KMS-11 (cell line): Measurements from ENCODE around the gene ZBTB7C.

Experiments used
- H2AFZ ChIP-seq: fragments of 200-600 bp; sonication (generic); 2 replicates; pipeline ENCODE4 v1.6.1; 2016; ENCODE audit warnings: antibody characterized with exemption, mixed run types, low read depth
- H3K27ac ChIP-seq: fragments of 200-600 bp; sonication (generic); 2 replicates; pipeline ENCODE4 v1.6.1; 2016; ENCODE audit warnings: mild to moderate bottlenecking, mixed run types
- H3K27me3 ChIP-seq: fragments of 200-600 bp; sonication (generic); 2 replicates; pipeline ENCODE4 v1.6.1; 2017; ENCODE audit warnings: mild to moderate bottlenecking, low read depth, mixed run types, moderate library complexity; ENCODE audit not compliant: insufficient read depth
- H3K36me3 ChIP-seq: fragments of 200-600 bp; sonication (generic); 2 replicates; pipeline ENCODE4 v1.6.1; 2017; ENCODE audit warnings: mild to moderate bottlenecking, mixed run types; ENCODE audit not compliant: insufficient read depth
- H3K4me1 ChIP-seq: fragments of 200-600 bp; sonication (generic); 2 replicates; pipeline ENCODE4 v1.6.1; 2016; ENCODE audit warnings: mild to moderate bottlenecking, low read depth, mixed run types; ENCODE audit not compliant: poor library complexity, severe bottlenecking
- H3K4me2 ChIP-seq: fragments of 200-600 bp; sonication (generic); 2 replicates; pipeline ENCODE4 v1.7.0; 2016; ENCODE audit warnings: mild to moderate bottlenecking, mixed run types
- H3K4me3 ChIP-seq: fragments of 200-600 bp; sonication (generic); IDR thresholded peaks from 2 replicates; pipeline ENCODE4 v1.6.1; 2017; ENCODE audit warnings: low read depth, low read length, mixed read lengths; ENCODE audit not compliant: insufficient read depth
- H3K79me2 ChIP-seq: fragments of 200-600 bp; sonication (generic); 2 replicates; pipeline ENCODE4 v1.6.1; 2016; ENCODE audit warnings: low read depth, mixed run types; ENCODE audit not compliant: insufficient read depth
- H3K9ac ChIP-seq: fragments of 200-600 bp; sonication (generic); 2 replicates; pipeline ENCODE4 v1.6.1; 2016; ENCODE audit warnings: mild to moderate bottlenecking, mixed run types
- H4K20me1 ChIP-seq: fragments of 200-600 bp; sonication (generic); 2 replicates; pipeline ENCODE4 v1.6.1; 2016; ENCODE audit warnings: mild to moderate bottlenecking, mixed run types; ENCODE audit not compliant: insufficient read depth
- CTCF ChIP-seq: fragments of 200-600 bp; sonication (generic); conservative IDR thresholded peaks from 2 replicates; pipeline ENCODE4 v1.6.1; 2017; ENCODE audit warnings: low read depth, mild to moderate bottlenecking, antibody characterized with exemption, low read length, moderate library complexity, mixed read lengths

ZBTB7C gene

GRCh38 chr18:48312066-48312465, 97.1 kb downstream of the ZBTB7C start:
- Histone ChIP-seq H3K4me2 (no peak overlapping the region), H4K20me1 (no peaks in the 10 kb centered on the region), H3K79me2 (no peaks in the 10 kb centered on the region), H3K9ac (no peak overlapping the region), H3K4me3 (no peak overlapping the region), H3K27ac (no peak overlapping the region), H2AFZ (no peak overlapping the region), H3K4me1 (no peaks in the 10 kb centered on the region), H3K36me3 (no peaks in the 10 kb centered on the region), H3K27me3 (no peaks in the 10 kb centered on the region)
- TF ChIP-seq CTCF = no peak

GRCh38 chr18:48310999-48311398, 98.2 kb downstream of the ZBTB7C start:
- no peak for TF ChIP-seq CTCF
- no peak overlapping the region for H3K4me2 ChIP-seq
- no peak overlapping the region for H3K4me3 ChIP-seq
- H3K36me3 ChIP-seq = no peaks in the 10 kb centered on the region
- H3K9ac ChIP-seq = no peak overlapping the region
- no peaks in the 10 kb centered on the region for H3K4me1 ChIP-seq
- no peak overlapping the region for H3K27ac ChIP-seq
- no peaks in the 10 kb centered on the region for H4K20me1 ChIP-seq
- no peak overlapping the region for H2AFZ ChIP-seq
- no peaks in the 10 kb centered on the region for H3K27me3 ChIP-seq
- H3K79me2 ChIP-seq = no peaks in the 10 kb centered on the region

- no peaks in the 10 kb centered on the region for H4K20me1 ChIP-seq
- H3K4me1 ChIP-seq = no peaks in the 10 kb centered on the region
- H3K4me3 ChIP-seq = no peak overlapping the region
- H3K36me3 ChIP-seq = no peaks in the 10 kb centered on the region
- no peaks in the 10 kb centered on the region for H3K27me3 ChIP-seq
- H3K4me2 ChIP-seq = no peak overlapping the region
- no peak overlapping the region for H2AFZ ChIP-seq
- no peaks in the 10 kb centered on the region for H3K79me2 ChIP-seq
- H3K9ac ChIP-seq = no peak overlapping the region
- TF ChIP-seq CTCF = no peak
- H3K27ac ChIP-seq = no peak overlapping the region
Measured at GRCh38 chr18:48310353-48310752, 98.8 kb downstream of the ZBTB7C start.

GRCh38 chr18:48308755-48309575, 100.2 kb downstream of the ZBTB7C start:
- Histone ChIP-seq H3K4me2 (no peak overlapping the region), H3K27ac (no peak overlapping the region), H3K79me2 (no peaks in the 10 kb centered on the region), H3K4me3 (no peak overlapping the region), H3K27me3 (no peaks in the 10 kb centered on the region), H4K20me1 (no peaks in the 10 kb centered on the region), H3K9ac (no peak overlapping the region), H2AFZ (no peak overlapping the region), H3K36me3 (no peaks in the 10 kb centered on the region), H3K4me1 (no peaks in the 10 kb centered on the region)
- no peak for TF ChIP-seq CTCF
